ENCODE data around the gene VARS2. TPM values are rescaled to one million over a fixed set of nuclear protein-coding genes. Genes with fewer than 3 reads are reported as not detected.

Gene VARS2
- total and polyA plus RNA-seq, 7 donors: 6.7 to 23.0 (median 8.0) TPM

DNA sequence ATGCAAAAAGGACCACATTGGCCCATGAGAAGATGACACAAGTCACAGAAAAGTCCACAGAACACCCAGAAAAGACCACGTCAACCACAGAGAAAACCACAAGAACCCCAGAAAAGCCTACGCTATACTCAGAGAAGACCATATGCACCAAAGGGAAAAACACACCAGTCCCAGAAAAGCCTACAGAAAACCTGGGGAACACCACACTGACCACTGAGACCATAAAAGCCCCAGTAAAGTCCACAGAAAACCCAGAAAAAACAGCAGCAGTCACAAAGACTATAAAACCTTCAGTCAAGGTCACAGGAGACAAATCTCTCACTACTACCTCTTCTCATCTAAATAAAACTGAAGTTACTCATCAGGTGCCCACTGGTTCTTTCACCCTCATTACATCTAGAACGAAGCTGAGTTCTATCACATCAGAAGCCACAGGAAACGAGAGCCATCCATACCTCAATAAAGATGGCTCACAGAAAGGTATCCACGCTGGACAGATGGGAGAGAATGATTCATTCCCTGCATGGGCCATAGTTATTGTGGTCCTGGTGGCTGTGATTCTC, 38.0 kb downstream of the VARS2 start:
- 72 to 85% methylated on average over 5 of the region's 5 CpGs for WGBS, 2 donors
- peaks cover 0 to 32% (median 10%) of the 10 kb centered on the region in 3 donors for H3K27me3 ChIP-seq
- TF ChIP-seq, protein P1, sequence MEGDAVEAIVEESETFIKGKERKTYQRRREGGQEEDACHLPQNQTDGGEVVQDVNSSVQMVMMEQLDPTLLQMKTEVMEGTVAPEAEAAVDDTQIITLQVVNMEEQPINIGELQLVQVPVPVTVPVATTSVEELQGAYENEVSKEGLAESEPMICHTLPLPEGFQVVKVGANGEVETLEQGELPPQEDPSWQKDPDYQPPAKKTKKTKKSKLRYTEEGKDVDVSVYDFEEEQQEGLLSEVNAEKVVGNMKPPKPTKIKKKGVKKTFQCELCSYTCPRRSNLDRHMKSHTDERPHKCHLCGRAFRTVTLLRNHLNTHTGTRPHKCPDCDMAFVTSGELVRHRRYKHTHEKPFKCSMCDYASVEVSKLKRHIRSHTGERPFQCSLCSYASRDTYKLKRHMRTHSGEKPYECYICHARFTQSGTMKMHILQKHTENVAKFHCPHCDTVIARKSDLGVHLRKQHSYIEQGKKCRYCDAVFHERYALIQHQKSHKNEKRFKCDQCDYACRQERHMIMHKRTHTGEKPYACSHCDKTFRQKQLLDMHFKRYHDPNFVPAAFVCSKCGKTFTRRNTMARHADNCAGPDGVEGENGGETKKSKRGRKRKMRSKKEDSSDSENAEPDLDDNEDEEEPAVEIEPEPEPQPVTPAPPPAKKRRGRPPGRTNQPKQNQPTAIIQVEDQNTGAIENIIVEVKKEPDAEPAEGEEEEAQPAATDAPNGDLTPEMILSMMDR (IDR thresholded peaks at IDR 0.05): no peak
- no peak for TF ChIP-seq POLR2A (IDR thresholded peaks at IDR 0.05)
- TF ChIP-seq EP300 (IDR thresholded peaks at IDR 0.05): no peak
- no peak for DNase-seq
- H3K4me1 ChIP-seq: peaks cover 0 to 11% (median 9%) of the 10 kb centered on the region in 4 donors
- no peaks in the 10 kb centered on the region for H3K36me3 ChIP-seq
- no peak overlapping the region for H3K4me3 ChIP-seq
- peaks cover 0 to 3% (median 0%) of the 10 kb centered on the region in 4 donors for H3K9me3 ChIP-seq
- H3K27ac ChIP-seq: no peak overlapping the region
- intact Hi-C loops (cut with DNase I): no loop called here

GRCh38 chr6:30954631-30955366, 40.8 kb downstream of the VARS2 start:
- Histone ChIP-seq H3K4me1 (peaks cover 0 to 11% (median 9%) of the 10 kb centered on the region in 4 donors), H3K27ac (peak overlapping the region in 1 of 4 donors; percentile 26), H3K4me3 (peak overlapping the region; percentile 20 to 50 (median 44)), H3K27me3 (peaks cover 0 to 54% (median 10%) of the 10 kb centered on the region in 3 donors), H3K36me3 (no peaks in the 10 kb centered on the region), H3K9me3 (peaks cover 0 to 3% (median 0%) of the 10 kb centered on the region in 4 donors)
- TF ChIP-seq POLR2AphosphoS5 (IDR thresholded peaks at IDR 0.05) (no peak), POLR2A (IDR thresholded peaks at IDR 0.05) (no peak), EP300 (IDR thresholded peaks at IDR 0.05) (no peak)
- TF ChIP-seq, protein P1 (IDR thresholded peaks at IDR 0.05): no peak
- 32 to 54% methylated on average over 9 of the region's 9 CpGs for WGBS, 2 donors
- intact Hi-C loops (cut with DNase I): no loop called here
- no peak for DNase-seq

GRCh38 chr6:30955367-30956042, 41.5 kb downstream of the VARS2 start:
- 1 to 3% methylated on average over 46 of the region's 46 CpGs for WGBS, 2 donors
- Histone ChIP-seq H3K27me3 (peaks cover 0 to 56% (median 10%) of the 10 kb centered on the region in 3 donors), H3K27ac (peak overlapping the region in 1 of 4 donors; percentile 26), H3K4me1 (peaks cover 0 to 11% (median 9%) of the 10 kb centered on the region in 4 donors), H3K36me3 (no peaks in the 10 kb centered on the region), H3K4me3 (peak overlapping the region; percentile 20 to 50 (median 44)), H3K9me3 (peaks cover 0 to 3% (median 0%) of the 10 kb centered on the region in 4 donors)
- peak; percentile 79 for DNase-seq
- TF ChIP-seq POLR2A (IDR thresholded peaks at IDR 0.05) (no peak), POLR2AphosphoS5 (IDR thresholded peaks at IDR 0.05) (no peak), EP300 (IDR thresholded peaks at IDR 0.05) (no peak)
- TF ChIP-seq, protein P1 (IDR thresholded peaks at IDR 0.05): no peak
- intact Hi-C loops (cut with DNase I): no loop called here

DNA sequence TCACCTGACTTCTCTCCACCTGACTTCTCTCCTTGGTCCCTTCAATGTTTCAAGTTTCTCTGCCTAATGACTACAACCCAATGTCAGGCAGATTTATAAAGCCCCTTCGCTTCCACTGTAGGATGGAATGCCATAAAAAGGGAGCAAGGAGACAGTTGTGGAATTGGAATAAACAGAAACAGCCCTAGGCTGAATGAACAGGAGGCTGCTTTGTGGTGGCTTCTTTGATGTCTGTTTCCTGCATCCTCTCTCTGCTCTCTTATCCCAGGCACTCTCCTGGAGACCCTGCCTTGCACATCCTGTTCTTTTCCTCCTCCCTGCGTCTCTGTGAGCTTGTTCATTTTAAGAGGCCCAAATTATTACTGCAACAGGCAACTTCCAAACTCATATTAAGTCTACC, 43.7 kb downstream of the VARS2 start:
- H3K27me3 ChIP-seq: peaks cover 0 to 58% (median 10%) of the 10 kb centered on the region in 3 donors
- H3K27ac ChIP-seq: no peak overlapping the region
- DNase-seq: no peak
- 69 to 88% methylated on average over 2 of the region's 2 CpGs for WGBS, 2 donors
- H3K4me3 ChIP-seq: no peak overlapping the region
- H3K36me3 ChIP-seq: no peaks in the 10 kb centered on the region
- H3K9me3 ChIP-seq: no peaks in the 10 kb centered on the region
- peaks cover 0 to 11% (median 9%) of the 10 kb centered on the region in 4 donors for H3K4me1 ChIP-seq
- intact Hi-C loops (cut with DNase I): no loop called here
- TF ChIP-seq POLR2A (IDR thresholded peaks at IDR 0.05) (no peak), EP300 (IDR thresholded peaks at IDR 0.05) (no peak), POLR2AphosphoS5 (IDR thresholded peaks at IDR 0.05) (no peak)
- TF ChIP-seq, protein P1 (IDR thresholded peaks at IDR 0.05): no peak

Measured in sigmoid colon (tissue), 7 donors.